Measurements from ENCODE around the gene SLC6A6.
A peak's percentile ranks its signal among the peaks of the same experiment; 100 is the strongest.

SLC6A6 gene

DNA sequence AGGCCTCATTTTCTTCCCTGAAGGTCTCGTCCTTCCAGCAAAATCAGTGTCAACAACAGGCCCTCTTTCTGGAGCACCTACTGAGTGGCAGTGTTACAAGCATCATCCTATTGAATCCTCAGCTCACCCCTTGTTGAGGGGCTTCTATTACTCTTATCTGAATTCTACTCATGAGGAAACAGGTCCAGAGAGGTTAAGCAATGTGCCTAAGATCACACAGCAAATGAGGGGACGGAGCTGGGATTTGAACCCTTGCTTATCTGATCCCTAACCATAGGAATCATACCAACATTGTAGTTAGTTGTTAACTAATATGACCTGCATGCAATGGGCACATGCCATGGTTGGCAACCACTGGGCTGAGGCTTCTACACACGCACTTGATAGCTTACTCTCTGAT is 63.0 kb downstream of the SLC6A6 start:
- H3K9me3 ChIP-seq (replicated peaks; ENCODE audit: insufficient read depth, low read length): no peaks in the 10 kb centered on the region
- H2AFZ ChIP-seq (ENCODE audit: low read length): no peak overlapping the region
- no peak overlapping the region for H3K9ac ChIP-seq (ENCODE audit: low read length)
- H3K27ac ChIP-seq (ENCODE audit: low read length): no peak overlapping the region
- H3F3A ChIP-seq (ENCODE audit: insufficient read depth, low read length): no peaks in the 10 kb centered on the region
- H3K4me1 ChIP-seq (ENCODE audit: low read length): no peaks in the 10 kb centered on the region
- DNase-seq: no peak
- H4K20me1 ChIP-seq (ENCODE audit: insufficient read depth, low read length): no peaks in the 10 kb centered on the region
- H3K36me3 ChIP-seq (replicated peaks; ENCODE audit: insufficient read depth, low read length): no peaks in the 10 kb centered on the region
- H3K27me3 ChIP-seq (replicated peaks; ENCODE audit: insufficient read depth, low read length): no peaks in the 10 kb centered on the region
- no peak overlapping the region for H3K4me2 ChIP-seq (ENCODE audit: low read depth, low read length)
- no peak for TF ChIP-seq EZH2phosphoT487 (IDR thresholded peaks at IDR 0.05; ENCODE audit: low read length)
- TF ChIP-seq EZH2 (optimal IDR thresholded peaks at IDR 0.05; ENCODE audit: low read depth, low read length): no peak
- TF ChIP-seq, protein P1, sequence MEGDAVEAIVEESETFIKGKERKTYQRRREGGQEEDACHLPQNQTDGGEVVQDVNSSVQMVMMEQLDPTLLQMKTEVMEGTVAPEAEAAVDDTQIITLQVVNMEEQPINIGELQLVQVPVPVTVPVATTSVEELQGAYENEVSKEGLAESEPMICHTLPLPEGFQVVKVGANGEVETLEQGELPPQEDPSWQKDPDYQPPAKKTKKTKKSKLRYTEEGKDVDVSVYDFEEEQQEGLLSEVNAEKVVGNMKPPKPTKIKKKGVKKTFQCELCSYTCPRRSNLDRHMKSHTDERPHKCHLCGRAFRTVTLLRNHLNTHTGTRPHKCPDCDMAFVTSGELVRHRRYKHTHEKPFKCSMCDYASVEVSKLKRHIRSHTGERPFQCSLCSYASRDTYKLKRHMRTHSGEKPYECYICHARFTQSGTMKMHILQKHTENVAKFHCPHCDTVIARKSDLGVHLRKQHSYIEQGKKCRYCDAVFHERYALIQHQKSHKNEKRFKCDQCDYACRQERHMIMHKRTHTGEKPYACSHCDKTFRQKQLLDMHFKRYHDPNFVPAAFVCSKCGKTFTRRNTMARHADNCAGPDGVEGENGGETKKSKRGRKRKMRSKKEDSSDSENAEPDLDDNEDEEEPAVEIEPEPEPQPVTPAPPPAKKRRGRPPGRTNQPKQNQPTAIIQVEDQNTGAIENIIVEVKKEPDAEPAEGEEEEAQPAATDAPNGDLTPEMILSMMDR (IDR thresholded peaks at IDR 0.05; ENCODE audit: low read length): no peak
- no peaks in the 10 kb centered on the region for H3K79me2 ChIP-seq (ENCODE audit: low read length)
- no peak overlapping the region for H3K4me3 ChIP-seq (ENCODE audit: low read length)
- H3K9me2 ChIP-seq (replicated peaks; ENCODE audit: insufficient read depth, low read length): no peaks in the 10 kb centered on the region

DNA sequence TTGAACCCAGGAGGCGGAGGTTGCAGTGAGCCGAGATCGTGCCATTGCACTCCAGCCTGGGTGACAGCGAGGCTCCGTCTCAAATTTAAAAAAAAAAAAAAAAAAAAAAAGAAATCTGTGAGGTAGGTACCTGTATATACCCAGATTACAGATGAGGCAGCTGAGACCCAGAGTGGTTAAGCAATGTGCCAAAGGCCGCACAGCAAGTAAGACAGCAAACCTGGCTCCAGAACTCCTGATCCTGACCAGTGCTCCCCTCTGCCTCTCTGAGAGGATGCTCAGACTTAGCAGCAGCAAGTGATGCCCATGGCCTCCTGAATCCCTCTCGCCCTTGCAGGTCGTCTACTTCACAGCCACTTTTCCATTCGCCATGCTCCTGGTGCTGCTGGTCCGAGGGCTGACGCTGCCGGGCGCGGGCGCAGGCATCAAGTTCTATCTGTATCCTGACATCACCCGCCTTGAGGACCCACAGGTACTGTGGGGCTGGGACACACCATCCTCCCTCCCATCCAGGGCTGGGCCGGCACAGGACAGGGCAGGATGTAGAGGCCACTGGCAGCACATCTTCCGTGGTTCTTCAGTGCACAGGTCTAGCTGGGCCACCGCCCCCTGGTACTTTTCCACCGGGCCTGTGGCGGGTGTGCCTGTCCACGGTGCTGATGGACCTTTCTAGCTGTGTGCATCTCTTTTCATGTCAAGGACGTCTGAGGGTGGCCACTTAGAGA is 63.9 kb downstream of the SLC6A6 start:
- Histone ChIP-seq H3K4me1 (ENCODE audit: low read length) (no peaks in the 10 kb centered on the region), H3K27ac (ENCODE audit: low read length) (no peak overlapping the region), H3K4me2 (ENCODE audit: low read depth, low read length) (no peak overlapping the region), H3K27me3 (replicated peaks; ENCODE audit: insufficient read depth, low read length) (no peaks in the 10 kb centered on the region), H3K4me3 (ENCODE audit: low read length) (no peak overlapping the region), H3K9me3 (replicated peaks; ENCODE audit: insufficient read depth, low read length) (no peaks in the 10 kb centered on the region), H3F3A (ENCODE audit: insufficient read depth, low read length) (no peaks in the 10 kb centered on the region), H3K36me3 (replicated peaks; ENCODE audit: insufficient read depth, low read length) (no peaks in the 10 kb centered on the region), H3K9me2 (replicated peaks; ENCODE audit: insufficient read depth, low read length) (no peaks in the 10 kb centered on the region), H3K9ac (ENCODE audit: low read length) (no peak overlapping the region), H4K20me1 (ENCODE audit: insufficient read depth, low read length) (no peaks in the 10 kb centered on the region), H3K79me2 (ENCODE audit: low read length) (no peaks in the 10 kb centered on the region), H2AFZ (ENCODE audit: low read length) (no peak overlapping the region)
- DNase-seq: no peak
- TF ChIP-seq, protein P1 (IDR thresholded peaks at IDR 0.05; ENCODE audit: low read length): no peak
- no peak for TF ChIP-seq EZH2 (optimal IDR thresholded peaks at IDR 0.05; ENCODE audit: low read depth, low read length)
- no peak for TF ChIP-seq EZH2phosphoT487 (IDR thresholded peaks at IDR 0.05; ENCODE audit: low read length)

DNA sequence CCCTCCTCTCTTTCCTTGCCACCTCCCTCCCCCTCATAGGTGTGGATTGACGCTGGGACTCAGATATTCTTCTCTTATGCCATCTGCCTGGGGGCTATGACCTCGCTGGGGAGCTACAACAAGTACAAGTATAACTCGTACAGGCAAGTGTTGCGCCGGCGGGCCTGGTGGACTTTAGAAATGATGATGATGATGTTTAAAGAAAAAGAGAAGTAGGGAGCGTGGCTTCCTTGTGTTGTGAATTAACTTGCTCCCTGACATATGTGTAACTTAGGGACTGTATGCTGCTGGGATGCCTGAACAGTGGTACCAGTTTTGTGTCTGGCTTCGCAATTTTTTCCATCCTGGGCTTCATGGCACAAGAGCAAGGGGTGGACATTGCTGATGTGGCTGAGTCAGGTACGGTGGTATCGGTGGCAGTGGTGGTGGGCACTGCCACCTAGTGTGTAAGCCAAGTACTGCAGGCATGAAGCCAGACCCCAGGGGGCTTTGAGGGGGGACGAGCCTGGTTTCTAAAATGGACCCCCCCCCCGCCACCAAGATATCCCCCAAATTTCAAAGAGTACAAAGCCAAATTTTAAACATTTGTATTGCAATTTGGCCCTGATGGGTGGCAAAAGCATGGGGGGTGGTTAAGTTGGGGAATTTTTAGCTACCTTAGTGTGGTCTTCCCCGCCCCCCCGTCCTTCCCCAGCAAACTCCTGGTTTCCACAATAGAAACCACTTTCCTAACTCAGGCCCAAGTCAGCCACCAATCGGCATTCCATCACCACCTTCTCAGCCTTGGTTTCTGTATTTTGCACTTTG is 65.6 kb downstream of the SLC6A6 start:
- TF ChIP-seq EZH2phosphoT487 (IDR thresholded peaks at IDR 0.05; ENCODE audit: low read length) (no peak), EZH2 (optimal IDR thresholded peaks at IDR 0.05; ENCODE audit: low read depth, low read length) (no peak)
- TF ChIP-seq, protein P1 (IDR thresholded peaks at IDR 0.05; ENCODE audit: low read length): peak; percentile 84
- no peak for DNase-seq
- Histone ChIP-seq H4K20me1 (ENCODE audit: insufficient read depth, low read length) (no peaks in the 10 kb centered on the region), H3K27ac (ENCODE audit: low read length) (no peak overlapping the region), H3F3A (ENCODE audit: insufficient read depth, low read length) (no peaks in the 10 kb centered on the region), H2AFZ (ENCODE audit: low read length) (no peak overlapping the region), H3K9me2 (replicated peaks; ENCODE audit: insufficient read depth, low read length) (no peaks in the 10 kb centered on the region), H3K4me2 (ENCODE audit: low read depth, low read length) (no peak overlapping the region), H3K9me3 (replicated peaks; ENCODE audit: insufficient read depth, low read length) (no peaks in the 10 kb centered on the region), H3K9ac (ENCODE audit: low read length) (no peak overlapping the region), H3K27me3 (replicated peaks; ENCODE audit: insufficient read depth, low read length) (no peaks in the 10 kb centered on the region), H3K4me3 (ENCODE audit: low read length) (no peak overlapping the region), H3K36me3 (replicated peaks; ENCODE audit: insufficient read depth, low read length) (no peaks in the 10 kb centered on the region), H3K4me1 (ENCODE audit: low read length) (no peaks in the 10 kb centered on the region), H3K79me2 (ENCODE audit: low read length) (no peaks in the 10 kb centered on the region)
